GM19239 (cell line): Measurements from ENCODE around the gene PWWP2B.

ENCODE experiments used
- DNase-seq: peaks from one replicate; pipeline ENCODE4 v3.0.0; 2011; ENCODE audit warnings: low spot score; ENCODE audit not compliant: insufficient read length
- FAIRE-seq: peaks from 2 replicates; lab custom pipeline; 2011; peaks lifted over from hg19 to GRCh38; lab: Jason Lieb, UNC

Gene PWWP2B

DNA sequence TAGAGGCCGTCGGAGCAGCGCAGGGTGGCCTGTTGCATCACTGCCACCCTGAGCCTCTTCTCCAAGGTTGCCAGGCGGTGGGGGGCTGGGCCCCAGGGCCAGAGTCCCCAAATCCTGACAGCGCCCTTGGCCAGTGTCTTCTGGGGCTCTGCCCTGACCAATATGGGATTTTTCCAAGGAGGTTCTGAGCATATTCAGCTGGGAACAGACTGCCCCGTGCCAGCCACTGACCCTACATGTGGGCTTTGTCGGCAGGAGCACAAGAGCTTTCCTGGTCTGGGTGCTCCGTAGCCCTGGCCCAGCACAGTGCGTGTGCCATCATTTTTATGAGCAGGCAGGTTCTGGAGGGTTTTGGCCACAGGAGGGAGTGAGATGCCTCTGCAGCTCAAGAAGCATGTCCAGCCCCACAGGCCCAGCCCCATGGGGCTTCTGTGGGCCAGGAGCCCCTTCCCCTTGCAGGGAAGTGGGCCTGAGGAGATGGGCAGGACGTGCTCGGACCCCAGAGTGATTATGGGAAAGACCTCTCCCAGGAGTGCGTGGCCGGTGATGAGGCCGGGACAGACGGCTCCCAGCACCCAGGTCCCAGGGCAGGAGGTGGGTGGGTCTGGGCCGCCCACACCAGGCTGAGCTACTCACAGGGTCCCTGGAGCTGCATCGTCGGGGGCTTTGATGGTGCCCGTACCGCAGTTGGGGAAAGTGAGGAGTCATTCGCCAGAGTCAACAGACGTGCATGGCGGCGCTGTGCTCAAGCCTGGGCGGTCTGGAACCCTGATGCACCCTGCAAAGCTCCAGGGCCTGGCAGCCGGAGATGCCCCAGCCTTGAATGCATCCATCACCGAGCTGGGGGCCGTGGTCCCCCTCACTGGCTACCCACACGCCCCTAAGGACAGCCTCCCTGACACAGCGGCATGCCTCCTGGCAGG is 66.6 kb downstream of the PWWP2B start:
- DNase-seq = no peak
- no peak for FAIRE-seq

- DNase-seq = no peak
- FAIRE-seq = no peak
These were observed 67.5 kb downstream of the PWWP2B start for GRCh38 chr10:132464256-132465192.

GRCh38 chr10:132465193-132465888 is 68.3 kb downstream of the PWWP2B start:
- DNase-seq (no peak), FAIRE-seq (no peak)

- DNase-seq = no peak
- FAIRE-seq = no peak
These were observed 69.0 kb downstream of the PWWP2B start for GRCh38 chr10:132465889-132466519.

DNA sequence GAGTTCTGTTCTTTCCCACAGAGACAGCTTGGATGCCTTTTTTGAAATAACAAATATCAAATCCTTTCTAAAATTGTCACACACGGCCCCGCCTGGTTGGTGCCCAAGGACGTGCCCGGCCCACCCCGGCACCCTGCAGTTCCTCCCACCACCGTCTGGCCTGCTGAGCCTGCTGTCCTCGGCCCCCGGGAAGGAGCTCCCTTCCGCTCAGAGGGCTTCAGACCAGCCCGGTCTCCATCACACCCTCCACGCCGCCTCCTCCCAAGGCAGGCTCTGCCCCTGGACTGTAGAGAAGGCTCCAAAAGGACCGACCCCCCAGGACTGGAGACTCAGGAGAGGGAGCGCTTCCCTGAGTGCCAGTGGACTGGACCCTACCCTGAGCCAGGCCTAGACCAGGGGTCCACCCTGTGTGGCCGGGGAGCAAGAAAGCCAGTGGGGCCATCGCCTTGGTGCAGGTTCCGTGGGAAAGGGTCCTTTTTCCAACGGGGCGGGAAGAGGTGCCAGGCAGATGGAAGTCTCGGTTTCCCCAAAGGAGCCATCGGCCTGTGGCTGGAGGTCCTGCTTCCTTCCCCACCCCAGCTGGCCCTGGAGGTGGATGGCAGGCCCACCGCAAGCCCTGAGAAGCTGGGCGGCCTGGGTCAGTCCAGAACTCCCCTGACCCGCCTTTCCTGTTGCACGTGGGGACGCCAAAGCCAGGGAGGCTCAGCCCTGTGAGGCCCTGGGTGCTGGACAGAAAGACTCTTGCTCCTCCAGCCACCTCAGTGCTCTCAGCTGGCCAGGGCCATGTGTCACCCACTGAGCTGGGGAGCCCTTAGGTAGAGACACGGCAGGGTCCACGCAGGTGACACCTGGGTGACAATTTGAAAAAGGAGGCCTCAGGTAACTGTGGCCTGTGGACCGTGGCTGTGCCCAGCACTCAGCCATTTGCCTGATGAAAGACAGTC is 69.8 kb downstream of the PWWP2B start:
- DNase-seq = no peak

More for the DNA sequence above, 69.8 kb downstream of the PWWP2B start:
- FAIRE-seq = no peak
